ENCODE results near the gene HDAC9. TPM values are rescaled to one million over a fixed set of nuclear protein-coding genes. Genes with fewer than 3 reads are reported as not detected.

The HDAC9 gene
- total RNA-seq, 1 experiment from 2014 or later: 22.6 TPM

GRCh38 chr7:18593602-18594279 lies 98.2 kb downstream of the HDAC9 start:
- DNase-seq (ENCODE audit: low read depth): no peak

DNA sequence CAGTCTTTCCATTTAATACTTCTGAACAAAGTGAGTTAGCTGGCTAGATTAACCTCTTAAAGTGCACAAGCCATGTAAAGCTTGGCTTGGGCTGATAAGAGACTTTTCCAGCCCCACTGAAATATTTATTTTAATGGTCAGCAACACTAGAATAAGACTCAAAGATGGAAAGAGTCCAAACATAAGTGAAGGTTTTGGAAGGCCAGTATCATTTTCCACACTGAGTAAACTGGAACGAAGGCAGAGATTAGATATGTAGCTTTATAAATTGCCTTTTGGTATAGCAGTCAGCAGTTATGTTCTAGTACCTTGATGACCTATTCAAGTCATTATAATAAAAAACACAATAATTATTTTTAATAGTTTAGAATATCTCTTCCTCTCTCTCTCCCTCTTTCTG lies 102.2 kb downstream of the HDAC9 start:
- DNase-seq (ENCODE audit: low read depth): no peak

GRCh38 chr7:18607025-18607424 lies 111.5 kb downstream of the HDAC9 start:
- no peak for DNase-seq (ENCODE audit: low read depth)

- DNase-seq (ENCODE audit: low read depth): peak; percentile 61
Observed at GRCh38 chr7:18610331-18610948, 114.9 kb downstream of the HDAC9 start.

GRCh38 chr7:18614841-18615240 lies 119.3 kb downstream of the HDAC9 start:
- no peak for DNase-seq (ENCODE audit: low read depth)

DNA sequence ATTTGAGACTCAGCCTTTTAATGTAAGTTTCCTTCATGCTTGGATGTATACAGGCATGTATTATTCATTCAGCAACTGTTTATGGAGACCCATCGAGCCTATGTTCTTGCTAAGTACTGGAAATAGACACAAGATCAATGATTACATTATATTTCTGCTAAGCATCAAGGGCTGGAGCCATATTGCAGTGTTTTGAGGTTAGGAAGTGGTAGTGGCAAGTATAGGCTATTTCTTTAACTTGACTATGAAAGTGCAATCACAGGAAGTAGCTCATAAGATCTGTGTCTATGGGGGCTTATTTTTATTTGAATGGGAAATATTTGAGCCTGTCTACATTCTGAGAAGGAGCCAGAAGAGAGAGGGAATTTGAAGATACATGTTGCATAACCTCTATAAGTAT lies 123.8 kb downstream of the HDAC9 start:
- DNase-seq (ENCODE audit: low read depth): no peak

GRCh38 chr7:18623389-18623788 lies 127.8 kb downstream of the HDAC9 start:
- no peak for DNase-seq (ENCODE audit: low read depth)

GRCh38 chr7:18624459-18624858 lies 128.9 kb downstream of the HDAC9 start:
- no peak for DNase-seq (ENCODE audit: low read depth)

DNA sequence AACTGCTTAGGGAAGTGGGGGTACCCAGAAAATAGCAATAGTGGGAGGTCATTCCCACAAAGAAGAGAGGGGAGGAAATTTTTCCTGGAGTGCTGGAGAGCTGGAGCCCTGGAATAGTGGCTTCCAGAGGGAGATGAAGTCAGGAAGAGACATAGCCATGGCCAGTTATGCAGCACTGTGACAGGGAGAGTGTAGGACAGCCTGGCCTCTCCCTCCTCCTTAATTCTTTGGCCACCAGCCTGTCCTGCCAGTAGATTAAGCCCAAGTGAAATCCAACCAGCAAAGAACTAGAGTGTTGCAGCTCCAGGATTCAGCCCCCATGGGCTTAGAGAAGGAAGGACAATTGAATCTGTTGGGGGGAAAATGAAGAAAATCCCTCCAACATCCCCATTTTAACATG lies 130.5 kb downstream of the HDAC9 start:
- no peak for DNase-seq (ENCODE audit: low read depth)

DNA sequence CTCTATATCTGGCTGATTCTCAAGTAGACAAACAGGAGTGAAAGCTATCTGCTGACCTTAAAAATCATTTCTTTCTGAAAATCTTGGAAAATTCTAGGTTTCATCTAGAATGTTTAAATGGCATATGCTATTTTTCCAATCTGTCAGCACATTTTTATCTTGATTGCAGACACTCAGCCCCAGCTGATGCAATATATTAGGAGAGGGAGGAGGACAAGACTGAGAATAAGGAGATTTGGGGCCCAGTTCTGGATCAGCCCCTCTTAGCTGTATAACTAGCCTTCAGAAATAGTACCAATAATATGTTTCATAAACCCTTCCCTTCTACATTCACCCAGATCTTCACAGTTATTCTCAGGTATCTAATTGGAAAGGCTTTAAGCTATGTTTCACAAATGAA lies 131.2 kb downstream of the HDAC9 start:
- no peak for DNase-seq (ENCODE audit: low read depth)

DNA sequence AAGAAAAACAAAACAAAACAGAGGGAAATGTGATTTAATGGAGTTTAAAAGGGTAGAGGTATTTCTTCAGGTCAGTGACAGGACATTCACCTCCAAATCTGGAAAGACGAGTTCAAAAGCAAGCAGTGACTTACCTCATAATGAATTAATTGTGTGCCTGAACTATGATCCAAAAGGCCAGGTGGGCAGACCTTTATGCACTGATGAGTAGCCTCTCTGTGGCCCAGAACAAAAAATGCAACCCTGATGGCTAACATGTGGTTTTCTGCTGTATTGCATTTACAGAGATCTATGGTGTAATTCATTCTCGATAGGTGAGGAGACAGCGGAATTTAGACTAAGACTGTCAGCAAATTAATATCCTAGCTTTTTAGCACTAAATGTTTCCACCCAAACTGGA lies 142.0 kb downstream of the HDAC9 start:
- DNase-seq (ENCODE audit: low read depth): no peak

DNA sequence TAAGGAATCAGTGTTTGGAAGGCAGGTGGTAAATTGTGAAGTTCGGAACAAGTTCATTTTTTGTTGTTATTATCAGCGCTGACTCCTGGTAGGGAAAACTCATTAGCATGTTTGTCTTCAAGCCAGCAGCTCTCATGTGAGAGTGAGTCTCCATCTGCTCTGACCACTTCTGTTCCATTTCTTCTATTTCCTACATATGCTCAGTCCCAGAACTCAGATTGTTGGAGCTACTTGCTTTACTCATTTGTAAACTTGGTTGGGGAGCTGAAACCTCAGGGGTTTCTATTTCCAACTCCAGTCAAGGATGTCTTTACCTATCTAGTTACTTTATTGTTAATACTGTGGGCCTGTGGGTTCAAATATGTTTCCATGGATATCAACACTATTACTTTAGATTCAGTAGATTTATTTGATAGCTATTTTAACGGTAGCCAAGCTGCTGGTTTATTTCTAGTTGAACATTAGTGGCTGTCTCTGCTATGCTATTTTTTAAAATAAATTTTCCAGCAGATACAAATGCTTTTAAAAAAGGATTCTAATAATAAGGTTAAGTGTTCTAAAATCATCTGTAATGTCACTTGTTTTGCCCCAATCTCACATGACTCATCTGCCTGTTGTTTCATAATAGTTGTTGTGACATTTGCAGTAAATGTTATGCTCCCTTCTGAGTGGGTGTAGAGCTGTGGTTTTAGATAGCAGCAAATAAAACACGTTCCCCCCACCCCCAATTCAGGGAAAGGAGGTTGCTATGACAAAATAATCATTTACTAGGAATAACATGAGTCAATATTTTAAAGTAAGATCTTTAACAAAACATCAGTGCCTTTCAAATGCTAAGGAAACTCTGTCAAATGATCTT lies 143.3 kb downstream of the HDAC9 start:
- no peak for DNase-seq (ENCODE audit: low read depth)

DNA sequence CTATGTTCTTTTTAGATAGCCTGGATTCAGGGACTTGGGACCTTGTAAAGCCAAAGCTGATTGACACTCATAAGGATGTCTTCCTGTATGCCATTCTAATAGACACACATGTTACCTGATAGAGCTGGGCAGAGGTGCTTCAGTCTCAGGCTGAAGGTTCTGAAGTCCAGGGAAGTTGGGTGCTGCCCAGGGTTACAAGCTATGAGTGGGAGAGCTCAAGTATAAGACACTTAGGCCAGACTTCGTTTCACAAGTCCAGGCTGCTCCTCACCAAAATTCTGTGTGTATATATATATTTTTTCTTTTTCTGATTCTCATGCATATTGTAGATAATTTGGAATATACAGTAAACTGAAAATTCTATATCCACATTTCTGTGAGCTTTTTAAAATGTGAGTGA lies 144.2 kb downstream of the HDAC9 start:
- DNase-seq (ENCODE audit: low read depth): no peak

- DNase-seq (ENCODE audit: low read depth): no peak
Observed at GRCh38 chr7:18644981-18645380, 149.4 kb downstream of the HDAC9 start.

DNA sequence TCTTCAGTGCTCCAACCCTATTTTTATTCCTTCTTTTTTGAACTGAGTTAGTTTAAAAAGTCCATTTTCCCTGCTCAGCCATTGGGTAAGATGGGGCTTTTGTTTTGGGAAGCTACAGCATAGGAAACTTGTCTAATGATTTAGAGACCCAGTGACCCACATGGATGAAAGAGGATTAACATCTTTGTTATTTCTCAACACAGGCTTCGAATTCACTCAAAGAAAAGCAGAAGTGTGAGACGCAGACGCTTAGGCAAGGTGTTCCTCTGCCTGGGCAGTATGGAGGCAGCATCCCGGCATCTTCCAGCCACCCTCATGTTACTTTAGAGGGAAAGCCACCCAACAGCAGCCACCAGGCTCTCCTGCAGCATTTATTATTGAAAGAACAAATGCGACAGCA lies 152.0 kb downstream of the HDAC9 start:
- no peak for DNase-seq (ENCODE audit: low read depth)

- DNase-seq (ENCODE audit: low read depth): no peak
Observed at GRCh38 chr7:18648849-18649758, 153.6 kb downstream of the HDAC9 start.

DNA sequence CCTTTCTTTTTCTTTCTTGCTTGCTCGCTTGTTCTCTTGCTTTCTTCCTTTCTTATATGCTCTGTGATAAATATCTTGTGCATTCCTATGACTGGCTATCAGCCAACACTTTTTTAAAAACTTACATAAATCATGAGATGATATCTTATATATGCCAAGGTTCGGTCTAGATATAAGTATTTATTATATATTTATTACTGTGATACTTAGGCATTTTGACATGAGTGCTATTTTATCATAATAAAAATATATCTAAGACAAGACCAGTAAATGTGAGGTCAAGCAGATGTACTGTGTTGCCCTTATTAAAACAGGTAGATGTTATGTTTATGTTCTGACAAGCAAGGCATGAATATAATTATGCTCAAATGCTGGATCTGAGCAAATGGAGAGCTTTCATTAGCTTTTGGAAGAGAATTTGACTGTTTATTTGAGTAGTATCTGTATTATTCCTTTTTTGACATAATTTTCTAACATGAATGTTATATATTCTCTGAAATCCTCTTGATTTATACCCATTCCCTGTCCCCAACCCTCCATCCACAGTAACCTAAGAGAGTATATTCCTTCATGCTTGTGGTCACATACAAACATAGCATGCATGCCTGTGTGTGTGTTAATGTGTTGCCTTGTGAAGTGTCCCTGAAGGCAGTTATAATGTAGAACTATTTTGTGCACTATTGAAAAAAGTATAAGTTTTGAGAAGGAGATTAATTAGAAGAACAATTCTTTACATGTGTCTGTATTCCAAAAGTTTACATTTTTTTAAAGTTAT lies 158.0 kb downstream of the HDAC9 start:
- no peak for DNase-seq (ENCODE audit: low read depth)

- DNase-seq (ENCODE audit: low read depth): no peak
Observed at GRCh38 chr7:18654709-18655108, 159.2 kb downstream of the HDAC9 start.

GRCh38 chr7:18655506-18655905 lies 160.0 kb downstream of the HDAC9 start:
- DNase-seq (ENCODE audit: low read depth): no peak

DNA sequence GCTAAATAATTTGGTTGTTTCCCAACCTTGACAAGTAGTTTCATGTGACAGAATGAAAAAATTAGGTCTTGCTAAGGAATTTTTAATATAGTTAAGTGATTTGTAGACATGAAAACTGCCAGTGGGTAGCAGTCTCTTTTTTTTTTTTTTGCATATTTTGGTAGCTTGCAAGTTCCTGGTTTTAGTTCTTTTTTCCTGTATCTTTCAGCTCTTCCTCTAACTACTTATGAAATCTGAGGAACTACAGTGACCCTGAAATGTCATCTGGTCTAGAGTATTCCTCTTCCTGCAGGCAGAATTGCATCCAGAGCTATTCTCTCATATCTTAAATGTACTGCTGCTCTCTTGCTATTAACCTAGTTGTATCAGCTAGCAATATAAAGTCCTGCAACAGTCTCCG lies 160.4 kb downstream of the HDAC9 start:
- DNase-seq (ENCODE audit: low read depth): no peak

GRCh38 chr7:18656362-18656761 lies 160.8 kb downstream of the HDAC9 start:
- DNase-seq (ENCODE audit: low read depth): no peak

Measured in Daoy (cell line).